NCI-H748 treated with DMSO at 0.1 percent for 48 hours (cell line): ENCODE data around the gene PREPL.

Source experiments
- DNase-seq: peaks from one replicate; lab custom pipeline; 2025; lab: John Stamatoyannopoulos, UW

PREPL gene

GRCh38 chr2:44295633-44296359 lies 65.5 kb downstream of the PREPL start:
- no peak for DNase-seq

- DNase-seq: no peak
Measured at GRCh38 chr2:44295113-44295512, 66.2 kb downstream of the PREPL start.

- no peak for DNase-seq
Measured at GRCh38 chr2:44291281-44292248, 69.7 kb downstream of the PREPL start.

GRCh38 chr2:44290261-44290660 lies 71.0 kb downstream of the PREPL start:
- DNase-seq: no peak

DNA sequence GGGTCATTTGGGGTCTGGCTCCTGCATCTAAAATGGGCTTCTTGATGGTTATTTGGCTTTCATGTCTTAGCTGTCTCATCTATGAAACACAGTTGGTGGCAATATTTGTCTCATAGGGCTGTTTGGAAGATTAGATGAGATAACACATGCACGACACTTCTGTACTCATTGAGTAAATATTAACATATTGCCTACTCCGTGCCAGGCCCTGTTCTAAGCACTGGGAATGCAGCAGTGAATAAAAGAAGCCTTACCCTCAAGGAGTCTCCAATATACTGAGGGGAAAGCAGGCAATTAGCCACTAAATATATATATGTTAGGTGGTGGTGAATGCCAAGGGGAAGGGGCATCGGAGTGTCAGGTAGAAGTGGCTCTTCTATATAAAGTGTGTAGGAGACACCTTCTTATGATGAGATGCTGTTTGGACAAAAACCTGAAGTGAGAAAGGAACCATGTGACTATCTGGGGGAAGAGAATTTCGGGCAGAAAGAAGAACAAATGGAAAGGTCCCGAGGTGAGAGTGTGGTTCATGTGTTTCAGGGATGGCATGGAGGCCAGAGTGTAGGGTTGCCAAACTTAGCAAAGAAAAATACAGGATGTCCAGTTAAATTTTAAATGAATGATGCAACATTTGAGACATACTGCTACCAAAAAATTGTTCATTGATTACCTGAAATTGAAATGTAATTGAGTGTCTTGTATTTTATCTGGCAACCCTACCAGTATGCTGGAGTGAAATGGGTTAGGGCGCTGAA lies 74.2 kb downstream of the PREPL start:
- no peak for DNase-seq

GRCh38 chr2:44286119-44286883 lies 75.0 kb downstream of the PREPL start:
- no peak for DNase-seq

DNA sequence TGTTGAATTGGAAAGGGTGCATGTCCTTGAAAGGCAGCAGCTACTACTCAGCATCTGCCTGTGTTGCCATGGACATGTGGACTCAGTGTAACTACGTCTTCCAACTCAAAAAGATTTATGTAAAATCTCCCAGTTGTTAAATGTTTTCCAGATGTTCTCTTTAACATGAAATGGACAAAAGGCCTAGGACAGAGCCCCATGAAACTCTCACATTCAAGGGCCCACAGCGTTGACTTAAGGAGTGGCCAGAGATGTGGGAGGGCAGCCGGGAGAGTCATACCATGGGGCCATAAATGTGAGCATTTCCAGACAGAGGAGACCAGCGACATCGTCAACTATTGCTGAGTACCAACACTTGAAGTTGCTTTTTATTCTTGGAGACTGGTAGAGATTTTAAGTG lies 76.1 kb downstream of the PREPL start:
- no peak for DNase-seq

GRCh38 chr2:44283116-44283666 lies 78.1 kb downstream of the PREPL start:
- DNase-seq: no peak

GRCh38 chr2:44280869-44281268 lies 80.4 kb downstream of the PREPL start:
- DNase-seq: no peak

DNA sequence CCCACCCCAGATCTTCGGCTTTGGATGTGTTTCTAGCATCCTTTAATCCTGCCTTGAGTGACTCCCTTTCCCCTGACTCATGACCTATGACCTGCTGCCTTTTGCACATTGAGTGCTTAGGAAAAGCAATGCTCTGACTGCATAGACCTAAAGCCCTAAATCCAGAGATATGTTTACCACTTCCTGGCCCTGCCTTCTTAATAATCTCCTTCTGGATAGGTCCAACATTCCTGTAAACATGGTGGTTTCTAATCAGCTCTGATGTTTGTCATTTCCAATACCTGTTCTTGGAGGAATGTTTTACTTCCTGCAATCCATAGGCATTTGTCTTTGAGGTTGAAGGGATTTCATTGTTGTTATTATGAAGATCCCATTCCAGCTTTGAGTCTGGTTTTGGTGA lies 83.8 kb downstream of the PREPL start:
- no peak for DNase-seq

GRCh38 chr2:44275927-44276303 lies 85.4 kb downstream of the PREPL start:
- no peak for DNase-seq

GRCh38 chr2:44273596-44273995 lies 87.7 kb downstream of the PREPL start:
- DNase-seq: no peak

GRCh38 chr2:44273076-44273475 lies 88.2 kb downstream of the PREPL start:
- no peak for DNase-seq

DNA sequence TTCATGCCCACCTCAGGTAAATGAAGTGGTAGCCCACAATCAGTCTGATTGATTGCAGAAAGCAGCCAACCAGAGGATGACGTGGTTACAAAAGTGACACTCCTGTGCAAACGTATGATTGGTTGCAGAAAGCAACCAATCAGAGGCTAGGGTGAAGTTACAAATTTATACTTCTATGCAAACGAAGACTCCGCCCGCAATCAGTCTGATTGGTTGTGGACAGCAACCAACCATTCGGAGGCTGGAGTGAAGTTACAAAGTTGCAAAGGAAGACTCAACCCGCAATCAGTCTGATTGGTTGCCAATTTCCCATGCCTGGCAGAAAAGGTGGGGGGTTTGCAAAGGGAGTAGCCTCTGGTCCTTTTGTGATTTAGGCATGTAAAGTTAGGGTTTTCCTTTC lies 90.0 kb downstream of the PREPL start:
- DNase-seq: no peak

GRCh38 chr2:44269831-44270230 lies 91.5 kb downstream of the PREPL start:
- no peak for DNase-seq

DNA sequence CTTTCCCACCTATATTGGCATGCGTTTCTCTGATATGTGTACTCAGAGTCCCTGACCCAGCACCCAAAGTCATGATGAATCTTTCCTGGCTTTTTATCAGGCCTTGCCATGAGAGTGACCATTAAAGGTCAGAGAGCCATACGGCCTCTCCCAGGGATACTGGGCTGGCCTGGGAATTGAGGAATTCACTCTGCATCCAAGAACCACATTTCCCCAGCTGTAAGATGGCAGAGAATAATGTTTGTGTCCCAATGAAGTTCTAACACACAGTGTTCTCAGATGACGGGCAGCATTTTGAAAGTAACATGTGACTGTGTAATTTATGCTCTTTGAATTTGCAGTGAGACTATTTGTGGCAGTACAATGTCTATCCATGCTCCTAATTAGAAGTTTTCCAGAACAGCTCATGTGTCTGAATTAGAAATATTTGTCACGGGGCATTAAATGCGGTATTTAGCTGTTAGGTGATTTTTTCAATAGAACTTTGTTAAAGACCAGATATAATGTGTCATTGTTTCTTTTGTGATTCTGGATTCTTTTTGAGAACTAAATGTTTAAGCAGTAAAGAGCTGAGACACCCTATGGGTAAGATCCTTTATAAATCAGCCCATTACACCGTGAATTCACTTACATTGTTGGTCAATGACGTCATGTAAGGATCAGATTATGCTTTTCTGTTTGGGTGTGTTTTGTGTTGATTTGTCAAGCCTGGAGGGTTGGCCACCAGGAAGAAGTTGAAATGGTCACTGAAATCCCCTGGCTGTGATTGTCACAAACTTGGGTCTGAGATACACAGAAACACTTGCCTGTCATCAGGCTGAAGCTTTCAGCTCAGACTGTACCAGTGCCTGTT lies 93.3 kb downstream of the PREPL start:
- DNase-seq: no peak
